ENCODE measurements around the gene TMEM140. TPM values are rescaled to one million over a fixed set of nuclear protein-coding genes. Genes with fewer than 3 reads are reported as not detected.

Gene TMEM140
- total and polyA plus RNA-seq, 2 of the 13 experiments (the other 11 are each of a cell fraction or from before 2014, with no cell fraction given): 9.2 to 21.7 TPM

- TF ChIP-seq ZBTB40 (IDR thresholded peaks at IDR 0.05) (peak; percentile 95), ZBTB40 (CRISPR knock-in tag; IDR thresholded peaks at IDR 0.05) (peak; percentile 81), PITX1 (CRISPR knock-in tag; IDR thresholded peaks at IDR 0.05) (peak; percentile 79), AHR (CRISPR knock-in tag; IDR thresholded peaks at IDR 0.05) (peak; percentile 90; the same call in 1 of the 2 replicates), PBX3 (CRISPR knock-in tag; IDR thresholded peaks at IDR 0.05; ENCODE audit: borderline replicate concordance) (no peak), ZNF557 (CRISPR knock-in tag; IDR thresholded peaks at IDR 0.05) (peak; percentile 31; the same call in 1 of the 2 replicates), SIN3A (IDR thresholded peaks at IDR 0.05; ENCODE audit: borderline replicate concordance, low read depth, low read length) (peak; percentile 63; the same call in 1 of the 2 replicates), SNRNP70 (IDR thresholded peaks at IDR 0.05; ENCODE audit: low read depth, low read length) (no peak), HNF1A (IDR thresholded peaks at IDR 0.05; ENCODE audit: low read depth) (peak; percentile 7; the same call in 1 of the 2 replicates), HNF1A (CRISPR knock-in tag; IDR thresholded peaks at IDR 0.05; ENCODE audit: borderline replicate concordance) (peak; percentile 72)
These were observed 22.6 kb downstream of the TMEM140 start, which contains the start of gene CYREN (continued) for GRCh38 chr7:135170274-135170997.
